Colonic mucosa (tissue), 4 donors: ENCODE results near the gene ACSS3. TPM values are rescaled to one million over a fixed set of nuclear protein-coding genes. Genes with fewer than 3 reads are reported as not detected.

Experiments
- DNase-seq: peaks from one replicate; pipeline ENCODE4 v3.0.0-alpha.2; 2020
- H3K27ac ChIP-seq: fragments of 200-600 bp; one replicate; pipeline ENCODE4 v1.8.0; 2021
- H3K27me3 ChIP-seq: fragments of 200-600 bp; one replicate; pipeline ENCODE4 v1.8.0; 2021
- H3K36me3 ChIP-seq: fragments of 200-600 bp; one replicate; pipeline ENCODE4 v1.8.0; 2021
- H3K4me1 ChIP-seq: fragments of 200-600 bp; one replicate; pipeline ENCODE4 v1.8.0; 2021; ENCODE audit warnings: mild to moderate bottlenecking
- H3K4me3 ChIP-seq: fragments of 200-600 bp; one replicate; pipeline ENCODE4 v1.8.0; 2021
- H3K9ac ChIP-seq, 2 donors: one replicate each; pipeline ENCODE4 v1.7.0; 2013; ENCODE audit warnings: control low read depth in 2 of 2, low read depth in 2 of 2, low read length in 2 of 2
- H3K9me3 ChIP-seq: fragments of 200-600 bp; one replicate; pipeline ENCODE4 v1.8.0; 2021
- CTCF ChIP-seq: fragments of 200-600 bp; IDR thresholded peaks from one replicate; pipeline ENCODE4 v1.8.0; 2022; ENCODE audit warnings: antibody characterized with exemption, mild to moderate bottlenecking
- intact Hi-C: fragments of 100-400 bp; cut with DNase I; formaldehyde crosslinking; loops from one replicate; pipeline ENCODE4 v1.14.1; 2022
- total RNA-seq, 2 donors: library from RNA; stranded (reverse); fragmentation: NEBNext Ultra II Directional in 1 of 2; extraction: Animal tissue kit (Norgen Biotek cat#: 25700) in 1 of 2; gene quantifications; one replicate each; pipeline ENCODE4 v1.2.1, GENCODE V29; 2021
- donor health status: healthy.
- donor health status: DM: no; HTN: no; CAD: no.
- donor health status: DM: no; HTN: no; CAD: no.

The ACSS3 gene
- total RNA-seq, 2 donors from 2014 or later: 0.77 to 1.6 TPM

- H3K9me3 ChIP-seq: no peaks in the 10 kb centered on the region
- H3K4me3 ChIP-seq: no peak overlapping the region
- TF ChIP-seq CTCF: no peak
- no peaks in the 10 kb centered on the region for H3K27me3 ChIP-seq
- intact Hi-C loops: no loop called here
- H3K4me1 ChIP-seq: no peaks in the 10 kb centered on the region
- no peak overlapping the region for H3K9ac ChIP-seq
- H3K36me3 ChIP-seq: no peaks in the 10 kb centered on the region
- DNase-seq: no peak
- H3K27ac ChIP-seq: no peak overlapping the region
These were observed 135.3 kb downstream of the ACSS3 start for GRCh38 chr12:81212996-81213696.

- no peak overlapping the region for H3K27ac ChIP-seq
- no peak overlapping the region for H3K4me3 ChIP-seq
- no peak overlapping the region for H3K9ac ChIP-seq
- no peaks in the 10 kb centered on the region for H3K27me3 ChIP-seq
- no peaks in the 10 kb centered on the region for H3K36me3 ChIP-seq
- no peaks in the 10 kb centered on the region for H3K9me3 ChIP-seq
- no peaks in the 10 kb centered on the region for H3K4me1 ChIP-seq
- DNase-seq: no peak
- intact Hi-C loops: no loop called here
- TF ChIP-seq CTCF: no peak
These were observed 138.9 kb downstream of the ACSS3 start for GRCh38 chr12:81216739-81217138.

- no peaks in the 10 kb centered on the region for H3K36me3 ChIP-seq
- DNase-seq: no peak
- no peak overlapping the region for H3K4me3 ChIP-seq
- no peak overlapping the region for H3K9ac ChIP-seq
- H3K9me3 ChIP-seq: no peaks in the 10 kb centered on the region
- no peaks in the 10 kb centered on the region for H3K27me3 ChIP-seq
- H3K27ac ChIP-seq: no peak overlapping the region
- intact Hi-C loops: no loop called here
- TF ChIP-seq CTCF: no peak
- H3K4me1 ChIP-seq: no peaks in the 10 kb centered on the region
These were observed 143.8 kb downstream of the ACSS3 start for GRCh38 chr12:81221681-81222080.

- no peak overlapping the region for H3K9ac ChIP-seq
- no peak overlapping the region for H3K4me3 ChIP-seq
- H3K4me1 ChIP-seq: no peaks in the 10 kb centered on the region
- H3K27ac ChIP-seq: no peak overlapping the region
- no peaks in the 10 kb centered on the region for H3K9me3 ChIP-seq
- H3K27me3 ChIP-seq: no peaks in the 10 kb centered on the region
- DNase-seq: no peak
- intact Hi-C loops: no loop called here
- H3K36me3 ChIP-seq: no peaks in the 10 kb centered on the region
- TF ChIP-seq CTCF: no peak
These were observed 145.1 kb downstream of the ACSS3 start for GRCh38 chr12:81222846-81223592.

- H3K27ac ChIP-seq: no peak overlapping the region
- H3K27me3 ChIP-seq: no peaks in the 10 kb centered on the region
- H3K4me1 ChIP-seq: no peaks in the 10 kb centered on the region
- no peak for DNase-seq
- H3K4me3 ChIP-seq: no peak overlapping the region
- TF ChIP-seq CTCF: no peak
- H3K36me3 ChIP-seq: no peaks in the 10 kb centered on the region
- H3K9me3 ChIP-seq: no peaks in the 10 kb centered on the region
- intact Hi-C loops: no loop called here
- H3K9ac ChIP-seq: no peak overlapping the region
These were observed 146.7 kb downstream of the ACSS3 start for GRCh38 chr12:81224626-81225025.
